SK-N-SH treated with all-trans-retinoic acid at 6 μM for 48 hours (cell line): ENCODE results near the gene ARMC10.

Experiments used
- BACH2 ChIP-seq: fragments of 250-450 bp; sonication (Bioruptor Pico); IDR thresholded peaks from 2 replicates; pipeline ENCODE4 v1.9.0; 2021; ENCODE audit warnings: mild to moderate bottlenecking, borderline replicate concordance
- CREB5 ChIP-seq: fragments of 250-450 bp; sonication (Bioruptor Pico); IDR thresholded peaks from 2 replicates; pipeline ENCODE4 v1.5.1; 2020; ENCODE audit warnings: low read depth, mild to moderate bottlenecking, moderate library complexity
- CSDC2 ChIP-seq: fragments of 250-450 bp; sonication (Bioruptor Pico); IDR thresholded peaks from 2 replicates; pipeline ENCODE4 v1.5.0; 2020; ENCODE audit warnings: mild to moderate bottlenecking, moderate library complexity
- GLIS3 ChIP-seq: fragments of 250-450 bp; sonication (Bioruptor Pico); IDR thresholded peaks from 2 replicates; pipeline ENCODE4 v1.5.0; 2020; ENCODE audit warnings: mild to moderate bottlenecking, moderate library complexity
- OSR1 ChIP-seq: fragments of 250-450 bp; sonication (Bioruptor Pico); IDR thresholded peaks from 2 replicates; pipeline ENCODE4 v1.8.0; 2022; ENCODE audit warnings: moderate library complexity, mild to moderate bottlenecking, inconsistent platforms
- SNAI2 ChIP-seq: fragments of 250-450 bp; sonication (Bioruptor Pico); IDR thresholded peaks from 2 replicates; pipeline ENCODE4 v1.5.0; 2020; ENCODE audit warnings: mild to moderate bottlenecking, moderate library complexity
- TCF4 ChIP-seq: fragments of 250-450 bp; sonication (Bioruptor Pico); IDR thresholded peaks from 2 replicates; pipeline ENCODE4 v1.8.0; 2021; ENCODE audit warnings: mild to moderate bottlenecking, moderate library complexity, borderline replicate concordance
- ZC3H10 ChIP-seq: fragments of 250-450 bp; sonication (Bioruptor Pico); IDR thresholded peaks from 2 replicates; pipeline ENCODE4 v1.5.1; 2021; ENCODE audit warnings: mild to moderate bottlenecking, moderate library complexity
- ZFP3 ChIP-seq: fragments of 250-450 bp; sonication (Bioruptor Pico); IDR thresholded peaks from 2 replicates; pipeline ENCODE4 v1.5.0; 2020; ENCODE audit warnings: mild to moderate bottlenecking, moderate library complexity
- ZFP30 ChIP-seq: fragments of 450-650 bp; formaldehyde crosslinking; IDR thresholded peaks from 2 replicates; pipeline ENCODE4 v1.5.0; 2022; ENCODE audit warnings: mild to moderate bottlenecking, moderate library complexity
- ZNF565 ChIP-seq: fragments of 450-650 bp; formaldehyde crosslinking; conservative IDR thresholded peaks from 2 replicates; pipeline ENCODE4 v1.5.0; 2020; ENCODE audit warnings: low read depth, mild to moderate bottlenecking, moderate library complexity
- ZNF8 ChIP-seq: fragments of 450-650 bp; formaldehyde crosslinking; IDR thresholded peaks from 2 replicates; pipeline ENCODE4 v1.5.0; 2020; ENCODE audit warnings: mild to moderate bottlenecking, moderate library complexity
- TF ChIP-seq, protein P1 (sequence below): fragments of 250-450 bp; sonication (Bioruptor Pico); IDR thresholded peaks from 2 replicates; pipeline ENCODE4 v1.8.0; 2020; ENCODE audit warnings: mild to moderate bottlenecking, moderate library complexity, borderline replicate concordance
- TF ChIP-seq, protein P2 (sequence below): fragments of 250-450 bp; sonication (Bioruptor Pico); IDR thresholded peaks from 2 replicates; pipeline ENCODE4 v1.5.0; 2020; ENCODE audit warnings: mild to moderate bottlenecking, moderate library complexity

GRCh38 chr7:103031024-103031423, 43.9 kb upstream of the ARMC10 start:
- TF ChIP-seq GLIS3 (CRISPR knock-in tag) (no peak), CREB5 (CRISPR knock-in tag) (no peak), ZFP30 (CRISPR knock-in tag) (no peak), SNAI2 (CRISPR knock-in tag) (no peak), ZFP3 (CRISPR knock-in tag) (no peak), ZC3H10 (no peak), ZNF8 (no peak), OSR1 (CRISPR knock-in tag) (no peak), ZNF565 (no peak), BACH2 (CRISPR knock-in tag) (no peak), CSDC2 (no peak), TCF4 (no peak)
- TF ChIP-seq, protein P1, sequence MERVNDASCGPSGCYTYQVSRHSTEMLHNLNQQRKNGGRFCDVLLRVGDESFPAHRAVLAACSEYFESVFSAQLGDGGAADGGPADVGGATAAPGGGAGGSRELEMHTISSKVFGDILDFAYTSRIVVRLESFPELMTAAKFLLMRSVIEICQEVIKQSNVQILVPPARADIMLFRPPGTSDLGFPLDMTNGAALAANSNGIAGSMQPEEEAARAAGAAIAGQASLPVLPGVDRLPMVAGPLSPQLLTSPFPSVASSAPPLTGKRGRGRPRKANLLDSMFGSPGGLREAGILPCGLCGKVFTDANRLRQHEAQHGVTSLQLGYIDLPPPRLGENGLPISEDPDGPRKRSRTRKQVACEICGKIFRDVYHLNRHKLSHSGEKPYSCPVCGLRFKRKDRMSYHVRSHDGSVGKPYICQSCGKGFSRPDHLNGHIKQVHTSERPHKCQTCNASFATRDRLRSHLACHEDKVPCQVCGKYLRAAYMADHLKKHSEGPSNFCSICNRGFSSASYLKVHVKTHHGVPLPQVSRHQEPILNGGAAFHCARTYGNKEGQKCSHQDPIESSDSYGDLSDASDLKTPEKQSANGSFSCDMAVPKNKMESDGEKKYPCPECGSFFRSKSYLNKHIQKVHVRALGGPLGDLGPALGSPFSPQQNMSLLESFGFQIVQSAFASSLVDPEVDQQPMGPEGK (CRISPR knock-in tag) = no peak
- TF ChIP-seq, protein P2, sequence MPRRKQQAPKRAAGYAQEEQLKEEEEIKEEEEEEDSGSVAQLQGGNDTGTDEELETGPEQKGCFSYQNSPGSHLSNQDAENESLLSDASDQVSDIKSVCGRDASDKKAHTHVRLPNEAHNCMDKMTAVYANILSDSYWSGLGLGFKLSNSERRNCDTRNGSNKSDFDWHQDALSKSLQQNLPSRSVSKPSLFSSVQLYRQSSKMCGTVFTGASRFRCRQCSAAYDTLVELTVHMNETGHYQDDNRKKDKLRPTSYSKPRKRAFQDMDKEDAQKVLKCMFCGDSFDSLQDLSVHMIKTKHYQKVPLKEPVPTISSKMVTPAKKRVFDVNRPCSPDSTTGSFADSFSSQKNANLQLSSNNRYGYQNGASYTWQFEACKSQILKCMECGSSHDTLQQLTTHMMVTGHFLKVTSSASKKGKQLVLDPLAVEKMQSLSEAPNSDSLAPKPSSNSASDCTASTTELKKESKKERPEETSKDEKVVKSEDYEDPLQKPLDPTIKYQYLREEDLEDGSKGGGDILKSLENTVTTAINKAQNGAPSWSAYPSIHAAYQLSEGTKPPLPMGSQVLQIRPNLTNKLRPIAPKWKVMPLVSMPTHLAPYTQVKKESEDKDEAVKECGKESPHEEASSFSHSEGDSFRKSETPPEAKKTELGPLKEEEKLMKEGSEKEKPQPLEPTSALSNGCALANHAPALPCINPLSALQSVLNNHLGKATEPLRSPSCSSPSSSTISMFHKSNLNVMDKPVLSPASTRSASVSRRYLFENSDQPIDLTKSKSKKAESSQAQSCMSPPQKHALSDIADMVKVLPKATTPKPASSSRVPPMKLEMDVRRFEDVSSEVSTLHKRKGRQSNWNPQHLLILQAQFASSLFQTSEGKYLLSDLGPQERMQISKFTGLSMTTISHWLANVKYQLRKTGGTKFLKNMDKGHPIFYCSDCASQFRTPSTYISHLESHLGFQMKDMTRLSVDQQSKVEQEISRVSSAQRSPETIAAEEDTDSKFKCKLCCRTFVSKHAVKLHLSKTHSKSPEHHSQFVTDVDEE = no peak
